Stimulated activated CD4-positive, alpha-beta T cell treated with anti-CD3 and anti-CD28 coated beads, Interleukin-15, amount 100 ng/mL, for 48 hours (primary cell): ENCODE measurements around the gene CPXCR1.
"Not testable (repeated sequence)": the region's sequence is repeated elsewhere in the genome, so short reads cannot be mapped to it uniquely, and the experiment has no call there.

Source experiments
- DNase-seq, 2 donors: peaks; one replicate each; pipeline ENCODE4 v3.0.0-alpha.2; 2020; ENCODE audit warnings: low read depth in 2 of 2

CPXCR1 gene

GRCh38 chrX:88746925-88747324 is at the start of gene CPXCR1:
Gene CPXCR1, plus strand, starts transcription at chrX:88747225. Its CDS starts 6,190 bp downstream, at chrX:88753415.
- no peak for DNase-seq

DNA sequence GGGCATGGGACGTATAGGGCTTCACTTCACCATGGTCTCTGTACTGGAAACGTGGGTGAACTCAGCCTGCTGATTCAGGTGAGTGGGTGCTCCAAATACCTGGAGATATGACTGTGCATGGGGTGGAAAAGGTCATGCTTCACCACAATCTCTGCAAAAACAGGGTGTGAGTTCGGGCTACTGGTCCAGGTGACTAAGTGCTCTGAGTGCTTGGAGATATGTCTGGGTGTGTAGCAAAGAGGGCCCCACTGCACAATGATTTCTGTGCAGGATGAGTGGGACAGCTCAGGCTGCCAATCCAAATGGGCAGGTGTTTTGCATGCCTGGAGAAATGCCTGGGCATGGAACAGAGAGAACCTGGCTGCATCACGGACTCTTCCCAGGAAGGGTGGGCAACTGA is 11.2 kb upstream of the CPXCR1 start:
- no peak for DNase-seq

GRCh38 chrX:88746215-88746614 is 810 bp upstream of the CPXCR1 start:
- not testable (repeated sequence) for DNase-seq

DNA sequence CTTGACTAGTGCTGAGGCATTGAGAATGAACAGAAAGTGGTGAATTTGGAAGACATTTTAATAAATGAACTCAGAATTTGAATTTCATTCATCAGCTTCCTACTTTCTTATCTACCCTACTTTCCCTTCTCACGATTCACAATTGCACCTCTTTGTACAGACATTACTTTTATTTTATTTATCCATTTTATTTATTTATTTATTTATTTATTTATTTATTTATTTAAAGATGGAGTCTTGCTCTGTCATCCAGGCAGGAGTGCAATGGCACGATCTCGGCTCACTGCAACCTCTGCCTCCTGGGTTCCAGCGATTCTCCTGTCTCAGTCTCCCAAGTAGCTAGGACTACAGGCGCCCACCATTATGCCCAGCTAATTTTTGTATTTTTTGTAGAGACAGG is 5.3 kb downstream of the CPXCR1 start:
- not testable (repeated sequence) for DNase-seq

GRCh38 chrX:88789825-88790224 is 42.8 kb downstream of the CPXCR1 start:
- no peak for DNase-seq
